Gastroesophageal sphincter (tissue), 4 donors: ENCODE data around the gene RSPH9. TPM values are rescaled to one million over a fixed set of nuclear protein-coding genes. Genes with fewer than 3 reads are reported as not detected.

Experiments used
- ATAC-seq: fragments of 150-250 bp; one replicate; pipeline ENCODE4 v1.9.1; 2016; ENCODE audit warnings: mild to moderate bottlenecking, moderate library complexity
- H3K27ac ChIP-seq, 4 donors: fragments of 200-600 bp; sonication (generic) in 3 of 4; 1 replicate in 3 of 4; 2 replicates in 1 of 4; pipeline ENCODE4 v1.5.1; 2016 to 2019
- H3K27me3 ChIP-seq: fragments of 200-600 bp; sonication (generic); one replicate; pipeline ENCODE4 v1.5.1; 2019
- H3K36me3 ChIP-seq, 2 donors: fragments of 200-600 bp; sonication (generic); one replicate each; pipeline ENCODE4 v1.5.1; 2019; ENCODE audit warnings: control low read depth in 1 of 2
- H3K4me1 ChIP-seq, 3 donors: fragments of 200-600 bp; sonication (generic); 1 replicate in 2 of 3; 2 replicates in 1 of 3; pipeline ENCODE4 v1.5.1; 2016 to 2019; ENCODE audit warnings: control low read depth in 2 of 3
- H3K4me3 ChIP-seq, 2 donors: fragments of 200-600 bp; sonication (generic); one replicate each; pipeline ENCODE4 v1.5.1; 2019; ENCODE audit warnings: mild to moderate bottlenecking in 1 of 2, moderate library complexity in 1 of 2
- H3K9me3 ChIP-seq, 3 donors: fragments of 200-600 bp; sonication (generic); one replicate each; pipeline ENCODE4 v1.5.1; 2017 to 2019; ENCODE audit warnings: control low read depth in 2 of 3
- EP300 ChIP-seq: sonication (generic); formaldehyde crosslinking; IDR thresholded peaks from one replicate; pipeline ENCODE4 v1.6.1; 2017; ENCODE audit warnings: antibody characterized with exemption, mild to moderate bottlenecking
- POLR2A ChIP-seq, 2 donors: fragments of 450-650 bp; IDR thresholded peaks; one replicate each; pipeline ENCODE4 v1.6.1; 2017; ENCODE audit warnings: antibody characterized with exemption in 2 of 2, mild to moderate bottlenecking in 2 of 2, moderate library complexity in 1 of 2
- POLR2AphosphoS5 ChIP-seq: sonication (generic); formaldehyde crosslinking; IDR thresholded peaks from one replicate; pipeline ENCODE4 v1.6.1; 2017; ENCODE audit warnings: antibody characterized with exemption
- WGBS, 2 donors: methylation state at CpG; one replicate each; pipeline ENCODE4 v1.1.5; 2018; ENCODE audit warnings: low coverage in 1 of 2; 5-methylcytosine and 5-hydroxymethylcytosine counted together
- total RNA-seq, 4 donors: library from RNA; depleted of rRNA; stranded (reverse); fragments of >200 nt; gene quantifications; one replicate each; pipeline ENCODE4 v1.1.0, GENCODE V29; 2016
- TF ChIP-seq, protein P1 (sequence below), 4 experiments: fragments of 200-600 bp in 2 of 4; fragments of 450-650 bp in 2 of 4; sonication (generic) in 1 of 4; IDR thresholded peaks; one replicate each; pipeline ENCODE4 v1.5.1; 2017 to 2019; ENCODE audit warnings: antibody characterized with exemption in 4 of 4, mild to moderate bottlenecking in 2 of 4, moderate library complexity in 2 of 4

The RSPH9 gene
- total RNA-seq, 4 donors from 2014 or later: 0.16 TPM; not detected in 3

DNA sequence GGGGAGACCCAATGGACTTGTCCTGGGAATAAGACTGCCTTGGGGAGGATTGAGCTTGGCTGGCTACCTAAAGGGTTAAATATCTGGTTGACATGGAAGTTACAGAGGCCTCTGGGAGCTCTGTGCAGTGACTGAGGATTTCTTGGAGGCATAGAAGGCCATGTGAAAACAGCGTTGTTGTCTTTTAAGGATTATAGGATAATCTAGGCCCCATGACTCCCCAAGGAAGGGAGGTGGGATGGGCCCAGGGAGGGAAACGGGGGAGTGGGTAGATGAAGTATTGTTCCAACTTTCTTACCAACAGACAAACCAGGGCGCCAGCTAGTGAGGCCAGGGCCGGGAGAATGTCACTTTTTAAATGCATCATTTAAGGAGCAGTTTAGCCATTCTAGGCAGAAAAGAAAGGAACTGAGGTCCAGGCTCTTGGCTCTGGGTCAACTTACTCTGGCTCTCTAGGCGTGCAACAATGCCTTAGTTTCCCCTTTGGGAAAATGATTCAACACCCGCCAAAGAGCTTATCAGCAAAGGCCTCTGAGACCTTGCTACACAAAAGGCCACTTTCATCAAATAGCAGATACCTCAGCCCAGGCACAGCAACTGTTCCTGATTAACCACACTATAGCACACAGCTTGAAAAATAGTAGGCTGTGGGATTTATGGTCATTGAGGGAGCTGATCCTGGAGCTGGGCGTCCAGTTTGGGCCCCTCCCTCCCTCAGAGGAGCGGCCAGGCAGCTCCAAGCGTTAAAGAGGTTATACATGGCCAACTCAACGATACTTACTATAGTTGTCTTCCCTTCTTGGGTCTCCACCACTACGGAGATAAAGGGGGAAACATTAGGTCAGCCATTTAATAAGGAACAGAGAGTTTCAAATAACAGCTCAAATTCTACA, 35.7 kb downstream of the RSPH9 start:
- Histone ChIP-seq H3K9me3 (no peaks in the 10 kb centered on the region), H3K27ac (no peak overlapping the region), H3K27me3 (no peaks in the 10 kb centered on the region), H3K36me3 (peaks cover 0 to 70% of the 10 kb centered on the region in 2 donors), H3K4me1 (peaks cover 0 to 24% (median 5%) of the 10 kb centered on the region in 3 donors), H3K4me3 (no peak overlapping the region)
- TF ChIP-seq, protein P1, sequence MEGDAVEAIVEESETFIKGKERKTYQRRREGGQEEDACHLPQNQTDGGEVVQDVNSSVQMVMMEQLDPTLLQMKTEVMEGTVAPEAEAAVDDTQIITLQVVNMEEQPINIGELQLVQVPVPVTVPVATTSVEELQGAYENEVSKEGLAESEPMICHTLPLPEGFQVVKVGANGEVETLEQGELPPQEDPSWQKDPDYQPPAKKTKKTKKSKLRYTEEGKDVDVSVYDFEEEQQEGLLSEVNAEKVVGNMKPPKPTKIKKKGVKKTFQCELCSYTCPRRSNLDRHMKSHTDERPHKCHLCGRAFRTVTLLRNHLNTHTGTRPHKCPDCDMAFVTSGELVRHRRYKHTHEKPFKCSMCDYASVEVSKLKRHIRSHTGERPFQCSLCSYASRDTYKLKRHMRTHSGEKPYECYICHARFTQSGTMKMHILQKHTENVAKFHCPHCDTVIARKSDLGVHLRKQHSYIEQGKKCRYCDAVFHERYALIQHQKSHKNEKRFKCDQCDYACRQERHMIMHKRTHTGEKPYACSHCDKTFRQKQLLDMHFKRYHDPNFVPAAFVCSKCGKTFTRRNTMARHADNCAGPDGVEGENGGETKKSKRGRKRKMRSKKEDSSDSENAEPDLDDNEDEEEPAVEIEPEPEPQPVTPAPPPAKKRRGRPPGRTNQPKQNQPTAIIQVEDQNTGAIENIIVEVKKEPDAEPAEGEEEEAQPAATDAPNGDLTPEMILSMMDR (IDR thresholded peaks at IDR 0.05): no peak
- TF ChIP-seq POLR2AphosphoS5 (no peak), EP300 (no peak), POLR2A (IDR thresholded peaks at IDR 0.05) (no peak)
- no peak for ATAC-seq
- WGBS, 2 donors: 53 to 56% methylated on average over 2 to 6 of the region's 11 CpGs

- H3K4me3 ChIP-seq: no peak overlapping the region
- no peaks in the 10 kb centered on the region for H3K9me3 ChIP-seq
- ATAC-seq: no peak
- H3K4me1 ChIP-seq: peaks cover 0 to 31% (median 8%) of the 10 kb centered on the region in 3 donors
- H3K27ac ChIP-seq: no peak overlapping the region
- no peaks in the 10 kb centered on the region for H3K27me3 ChIP-seq
- peaks cover 0 to 63% of the 10 kb centered on the region in 2 donors for H3K36me3 ChIP-seq
- WGBS, 2 donors: 91 to 100% methylated on average over 1 to 4 of the region's 5 CpGs
- TF ChIP-seq POLR2A (IDR thresholded peaks at IDR 0.05) (no peak), POLR2AphosphoS5 (no peak), EP300 (no peak)
- TF ChIP-seq, protein P1 (IDR thresholded peaks at IDR 0.05): no peak
Observed at GRCh38 chr6:43681303-43681702, 36.5 kb downstream of the RSPH9 start.

DNA sequence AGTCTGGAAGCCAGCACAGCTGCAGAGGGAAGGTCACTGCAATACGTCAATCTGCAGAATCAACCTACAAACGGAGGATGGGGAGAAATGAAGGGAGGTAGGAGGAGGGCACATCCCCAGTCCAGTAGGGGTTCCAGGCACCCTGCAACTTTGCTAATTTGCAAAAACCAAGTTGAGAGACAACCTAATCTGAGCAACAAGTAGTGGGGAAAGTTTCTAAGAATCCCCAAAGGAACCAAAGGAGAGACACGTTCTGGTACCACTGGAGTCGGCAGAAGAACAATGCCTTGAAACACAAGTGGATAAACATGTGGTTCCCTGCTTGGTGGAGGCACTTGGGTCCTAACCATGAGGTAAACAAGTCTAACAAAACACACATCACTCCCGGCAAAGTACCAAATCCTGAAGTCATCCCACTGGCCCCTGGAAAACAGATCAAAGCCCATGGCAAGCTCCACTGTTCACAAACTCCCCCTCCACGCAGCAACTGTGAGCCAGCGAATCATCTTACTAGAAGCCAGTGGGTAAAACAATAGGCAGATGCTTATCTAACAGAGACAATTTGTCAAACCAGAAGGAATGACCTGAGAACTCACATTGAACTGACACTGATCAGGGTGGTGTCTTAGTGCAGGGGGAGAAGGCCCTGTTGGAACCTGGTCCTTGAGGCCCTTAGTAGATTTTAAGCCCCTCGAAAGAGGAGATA, 38.0 kb downstream of the RSPH9 start:
- Histone ChIP-seq H3K27me3 (no peaks in the 10 kb centered on the region), H3K9me3 (no peaks in the 10 kb centered on the region), H3K4me3 (no peak overlapping the region), H3K4me1 (peaks cover 5 to 41% (median 15%) of the 10 kb centered on the region in 3 donors), H3K27ac (no peak overlapping the region), H3K36me3 (peaks cover 0 to 47% of the 10 kb centered on the region in 2 donors)
- no peak for ATAC-seq
- no peak for TF ChIP-seq POLR2AphosphoS5
- TF ChIP-seq, protein P1 (IDR thresholded peaks at IDR 0.05): no peak
- no peak for TF ChIP-seq POLR2A (IDR thresholded peaks at IDR 0.05)
- no peak for TF ChIP-seq EP300
- WGBS, 2 donors: 57 to 77% methylated on average over 5 to 7 of the region's 8 CpGs

DNA sequence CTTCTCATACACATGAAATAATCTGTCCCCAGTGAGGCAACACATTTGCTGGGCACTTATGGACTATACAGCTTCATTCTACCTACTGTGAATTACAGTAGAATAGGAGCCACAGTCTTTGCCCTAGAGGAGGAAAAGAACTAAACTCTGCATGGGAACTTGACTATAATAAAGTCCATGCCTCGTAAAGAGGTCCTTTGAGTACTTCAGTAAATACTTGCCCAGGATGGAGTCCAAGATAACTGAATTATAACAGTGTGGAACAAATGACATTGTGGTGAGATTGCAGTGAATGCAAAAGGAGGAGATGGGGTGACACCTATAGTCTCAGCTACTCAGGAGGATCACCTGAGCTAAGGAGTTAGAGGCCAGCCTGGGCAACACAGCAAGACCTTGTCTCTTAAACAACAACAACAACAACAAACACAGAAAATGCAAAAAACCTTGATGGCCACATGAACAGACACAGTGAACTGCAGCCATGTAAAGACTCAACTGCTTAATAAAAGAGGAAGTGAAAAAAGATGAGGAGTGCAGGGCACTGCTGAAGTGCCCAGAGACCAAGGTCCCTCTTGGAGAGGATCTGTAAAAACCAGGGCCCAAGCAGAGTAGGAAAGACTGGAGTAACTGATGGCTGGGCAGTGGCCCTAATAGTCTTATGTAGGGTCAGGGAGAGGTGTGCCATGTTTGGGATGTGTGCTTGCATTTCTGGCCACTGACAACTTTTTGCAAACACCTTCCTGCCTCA, 39.0 kb downstream of the RSPH9 start:
- no peak overlapping the region for H3K27ac ChIP-seq
- H3K4me1 ChIP-seq: peaks cover 5 to 49% (median 20%) of the 10 kb centered on the region in 3 donors

More for the DNA sequence above, 39.0 kb downstream of the RSPH9 start:
- WGBS, 2 donors: 17 to 67% methylated on average over 1 of the region's 1 CpG
- Histone ChIP-seq H3K27me3 (no peaks in the 10 kb centered on the region), H3K36me3 (peaks cover 0 to 37% of the 10 kb centered on the region in 2 donors), H3K9me3 (no peaks in the 10 kb centered on the region), H3K4me3 (no peak overlapping the region)
- no peak for ATAC-seq
- no peak for TF ChIP-seq EP300
- TF ChIP-seq, protein P1 (IDR thresholded peaks at IDR 0.05): no peak
